Spleen (tissue), 11 donors: ENCODE results near the gene TCL1A. TPM values are rescaled to one million over a fixed set of nuclear protein-coding genes. Genes with fewer than 3 reads are reported as not detected.
A peak's percentile ranks its signal among the peaks of the same experiment; 100 is the strongest.

ENCODE experiments used
- DNase-seq: peaks from one replicate; pipeline ENCODE4 v3.0.0-alpha.2; 2020
- H3K27ac ChIP-seq, 8 donors: fragments of 200-600 bp; sonication (generic) in 7 of 8; 1 replicate in 4 of 8; 2 replicates in 4 of 8; pipeline versions ENCODE4 v1.5.0 to v1.8.0; 2016 to 2021; ENCODE audit warnings: inconsistent platforms in 4 of 8, mild to moderate bottlenecking in 4 of 8, moderate library complexity in 1 of 8
- H3K27me3 ChIP-seq, 7 donors: fragments of 200-600 bp; sonication (generic) in 6 of 7; replicated peaks in 1 of 7; 1 replicate in 4 of 7; 2 replicates in 3 of 7; pipeline versions ENCODE4 v1.5.0 to v1.8.0; 2016 to 2021; ENCODE audit warnings: inconsistent platforms in 3 of 7, mild to moderate bottlenecking in 1 of 7
- H3K36me3 ChIP-seq, 6 donors: fragments of 200-600 bp; sonication (generic) in 5 of 6; 1 replicate in 4 of 6; 2 replicates in 2 of 6; pipeline versions ENCODE4 v1.5.0 to v1.8.0; 2016 to 2021; ENCODE audit warnings: inconsistent platforms in 2 of 6
- H3K4me1 ChIP-seq, 6 donors: fragments of 200-600 bp; sonication (generic) in 5 of 6; 1 replicate in 3 of 6; 2 replicates in 3 of 6; pipeline versions ENCODE4 v1.5.0 to v1.8.0; 2016 to 2021; ENCODE audit warnings: inconsistent platforms in 3 of 6
- H3K4me3 ChIP-seq, 8 donors: fragments of 200-600 bp; sonication (generic) in 7 of 8; 1 replicate in 4 of 8; 2 replicates in 4 of 8; pipeline versions ENCODE4 v1.5.0 to v1.8.0; 2016 to 2021; ENCODE audit warnings: inconsistent platforms in 4 of 8, mild to moderate bottlenecking in 4 of 8, moderate library complexity in 2 of 8
- H3K9me3 ChIP-seq, 8 donors: fragments of 200-600 bp; sonication (generic) in 7 of 8; 1 replicate in 4 of 8; 2 replicates in 4 of 8; pipeline versions ENCODE4 v1.5.0 to v1.8.0; 2016 to 2021; ENCODE audit warnings: inconsistent platforms in 4 of 8
- CTCF ChIP-seq, 11 experiments: fragments of 200-600 bp in 7 of 11; fragments of 450-650 bp in 4 of 11; sonication (generic) in 4 of 11; IDR thresholded peaks in 8 of 11; conservative IDR thresholded peaks in 3 of 11; 1 replicate in 7 of 11; 2 replicates in 4 of 11; pipeline versions ENCODE4 v1.4.0 to v1.8.0; 2016 to 2021; ENCODE audit warnings: antibody characterized with exemption in 11 of 11, inconsistent platforms in 4 of 11, mild to moderate bottlenecking in 1 of 11
- POLR2A ChIP-seq, 3 donors: fragments of 450-650 bp; IDR thresholded peaks; one replicate each; pipeline ENCODE4 v1.5.1; 2017; ENCODE audit warnings: antibody characterized with exemption in 3 of 3, mild to moderate bottlenecking in 1 of 3
- POLR2AphosphoS5 ChIP-seq, 3 donors: sonication (generic); formaldehyde crosslinking; IDR thresholded peaks; one replicate each; pipeline ENCODE4 v1.5.1; 2017; ENCODE audit warnings: antibody characterized with exemption in 3 of 3
- WGBS, 5 donors: extraction: QIAGEN DNeasy Blood & Tissue Kit in 3 of 5; methylation state at CpG; one replicate each; pipeline versions ENCODE4 v1.1.5 to v1.1.7; 2013 to 2018; 5-methylcytosine and 5-hydroxymethylcytosine counted together
- intact Hi-C: fragments of 100-400 bp; cut with DNase I; formaldehyde crosslinking; loops from one replicate; pipeline ENCODE4 v1.15.0; 2023; ENCODE audit warnings: low total_unique reads
- polyA plus RNA-seq, 3 donors: library from polyadenylated mRNA; stranded (reverse); fragments of 200-250 nt; gene quantifications; one replicate each; pipeline ENCODE4 v1.2.1, GENCODE V29; 2013
- total RNA-seq, 7 donors: library from RNA; depleted of rRNA in 3 of 7; stranded (reverse); fragments of >200 nt in 3 of 7; fragmentation: NEBNext Ultra II Directional in 4 of 7; extraction: Animal tissue kit (Norgen Biotek cat#: 25700) in 4 of 7; gene quantifications; one replicate each; pipeline versions ENCODE4 v1.1.0 to v1.2.1, GENCODE V29; 2016 to 2021
- donor health status: healthy with polysubstance abuse.
- donor health status: DM: no; HTN: no; CAD: no; lungs with moderate emphysema.
- donor health status: DM: no; HTN: no; CAD: no.
- donor health status: Bipolar disorder and iron deficiency.
- donor health status: healthy.
- donor health status: DM: no; HTN: no; CAD: no.
- donor health status: DM: yes; HTN: yes; CAD: no.

TCL1A gene
- total and polyA plus RNA-seq, 10 donors = 12.8 to 520 (median 64.4) TPM

GRCh38 chr14:95686935-95687334, 27.0 kb downstream of the TCL1A start:
- Histone ChIP-seq H3K36me3 (no peaks in the 10 kb centered on the region), H3K4me3 (no peak overlapping the region), H3K9me3 (no peaks in the 10 kb centered on the region), H3K27me3 (peaks cover 0 to 42% (median 0%) of the 10 kb centered on the region in 7 donors), H3K4me1 (peaks cover 0 to 1% (median 0%) of the 10 kb centered on the region in 6 donors), H3K27ac (no peak overlapping the region)
- WGBS, 5 donors = 50 to 86% (median 74%) methylated on average over 2 of the region's 2 CpGs
- intact Hi-C loops = no loop called here
- no peak for DNase-seq
- TF ChIP-seq POLR2A (IDR thresholded peaks at IDR 0.05) = no peak

GRCh38 chr14:95685978-95686922, 27.7 kb downstream of the TCL1A start, which contains the start of gene TCL1B:
TCL1B (plus strand) TSS chr14:95686426; CDS start chr14:95686468, 42 bp downstream.
- Histone ChIP-seq H3K27ac (no peak within 1 kb of the TSS), H3K27me3 (peaks cover 0 to 40% (median 0%) of the 10 kb centered on the region in 7 donors), H3K9me3 (no peaks in the 10 kb centered on the region), H3K4me1 (no peaks in the 10 kb centered on the region), H3K36me3 (no peaks in the 10 kb centered on the region), H3K4me3 (no peak within 1 kb of the TSS)
- DNase-seq = no peak
- WGBS, 5 donors = 80 to 91% (median 88%) methylated on average over 24 to 36 of the region's 38 CpGs
- intact Hi-C loops = no loop called here
- TF ChIP-seq POLR2AphosphoS5 (IDR thresholded peaks at IDR 0.05) (no peak), POLR2A (IDR thresholded peaks at IDR 0.05) (no peak), CTCF (IDR thresholded peaks at IDR 0.05 in 8 of 11, conservative IDR thresholded peaks at IDR 0.05 in 3 of 11) (no peak)

GRCh38 chr14:95683793-95684192, 30.1 kb downstream of the TCL1A start:
- intact Hi-C loops = no loop called here
- Histone ChIP-seq H3K27ac (no peak overlapping the region), H3K4me3 (no peak overlapping the region), H3K9me3 (no peaks in the 10 kb centered on the region), H3K27me3 (peaks cover 0 to 38% (median 0%) of the 10 kb centered on the region in 7 donors), H3K4me1 (peaks cover 0 to 12% (median 0%) of the 10 kb centered on the region in 6 donors), H3K36me3 (no peaks in the 10 kb centered on the region)
- TF ChIP-seq CTCF (IDR thresholded peaks at IDR 0.05 in 8 of 11, conservative IDR thresholded peaks at IDR 0.05 in 3 of 11) (peak in 10 of 11 experiments; percentile 28 to 74 (median 56)), POLR2AphosphoS5 (IDR thresholded peaks at IDR 0.05) (no peak)
- 24 to 73% (median 41%) methylated on average over 4 of the region's 4 CpGs for WGBS, 5 donors
- DNase-seq = no peak

- Histone ChIP-seq H3K36me3 (no peaks in the 10 kb centered on the region), H3K27me3 (peaks cover 0 to 53% (median 0%) of the 10 kb centered on the region in 7 donors), H3K4me1 (peaks cover 0 to 12% (median 0%) of the 10 kb centered on the region in 6 donors), H3K4me3 (no peak overlapping the region), H3K27ac (no peak overlapping the region), H3K9me3 (peaks cover 0 to 7% (median 0%) of the 10 kb centered on the region in 8 donors)
- no peak for TF ChIP-seq CTCF (IDR thresholded peaks at IDR 0.05 in 8 of 11, conservative IDR thresholded peaks at IDR 0.05 in 3 of 11)
- no peak for TF ChIP-seq POLR2A (IDR thresholded peaks at IDR 0.05)
- no peak for TF ChIP-seq POLR2AphosphoS5 (IDR thresholded peaks at IDR 0.05)
- 83 to 97% (median 88%) methylated on average over 2 of the region's 2 CpGs for WGBS, 5 donors
- intact Hi-C loops = no loop called here
- no peak for DNase-seq
These were observed 32.8 kb downstream of the TCL1A start for GRCh38 chr14:95681153-95681552.
